Hepatocyte (in vitro differentiated cells): ENCODE data around the gene GRK2. TPM values are rescaled to one million over a fixed set of nuclear protein-coding genes. Genes with fewer than 3 reads are reported as not detected.
A peak's percentile ranks its signal among the peaks of the same experiment; 100 is the strongest.

Experiments
- DNase-seq: peaks from one replicate; pipeline ENCODE4 v3.0.0-alpha.2; 2016; ENCODE audit warnings: low spot score
- H2AFZ ChIP-seq: fragments of 200-600 bp; sonication (generic); 2 replicates; pipeline ENCODE4 v1.6.0; 2016; ENCODE audit warnings: antibody characterized with exemption, mild to moderate bottlenecking
- H3K27ac ChIP-seq: fragments of 200-600 bp; sonication (generic); 2 replicates; pipeline ENCODE4 v1.5.1; 2016; ENCODE audit warnings: mild to moderate bottlenecking
- H3K27me3 ChIP-seq: fragments of 200-600 bp; sonication (generic); 2 replicates; pipeline ENCODE4 v1.6.1; 2016
- H3K36me3 ChIP-seq: fragments of 200-600 bp; sonication (generic); replicated peaks from 2 replicates; pipeline ENCODE4 v1.5.1; 2016; ENCODE audit warnings: low read depth; ENCODE audit not compliant: insufficient read depth
- H3K4me1 ChIP-seq: fragments of 200-600 bp; sonication (generic); 2 replicates; pipeline ENCODE4 v1.5.1; 2016; ENCODE audit warnings: mild to moderate bottlenecking, moderate library complexity; ENCODE audit not compliant: insufficient read depth
- H3K4me2 ChIP-seq: fragments of 200-600 bp; sonication (generic); 2 replicates; pipeline ENCODE4 v1.6.0; 2016
- H3K4me3 ChIP-seq: fragments of 200-600 bp; sonication (generic); 2 replicates; pipeline ENCODE4 v1.5.1; 2016; ENCODE audit warnings: mild to moderate bottlenecking
- H3K79me2 ChIP-seq: fragments of 200-600 bp; sonication (generic); 2 replicates; pipeline ENCODE4 v1.6.0; 2017; ENCODE audit warnings: mild to moderate bottlenecking
- H3K9me2 ChIP-seq: fragments of 200-600 bp; sonication (generic); replicated peaks from 2 replicates; pipeline ENCODE4 v1.6.0; 2017; ENCODE audit warnings: mild to moderate bottlenecking; ENCODE audit not compliant: insufficient read depth
- H3K9me3 ChIP-seq: fragments of 200-600 bp; sonication (generic); 2 replicates; pipeline ENCODE4 v1.5.1; 2016; ENCODE audit warnings: low read depth, mild to moderate bottlenecking
- H4K20me1 ChIP-seq: fragments of 200-600 bp; sonication (generic); 2 replicates; pipeline ENCODE4 v1.6.0; 2016; ENCODE audit warnings: mild to moderate bottlenecking; ENCODE audit not compliant: insufficient read depth, poor library complexity, severe bottlenecking
- EZH2 ChIP-seq: fragments of 200-600 bp; sonication (generic); IDR thresholded peaks from 2 replicates; pipeline ENCODE4 v1.6.1; 2016; ENCODE audit warnings: antibody characterized with exemption, mild to moderate bottlenecking, borderline replicate concordance
- EZH2phosphoT487 ChIP-seq: fragments of 200-600 bp; sonication (generic); IDR thresholded peaks from one replicate; pipeline ENCODE4 v1.6.1; 2018; ENCODE audit warnings: antibody characterized with exemption, mild to moderate bottlenecking, low read depth, moderate library complexity; ENCODE audit not compliant: unreplicated experiment, severe bottlenecking
- WGBS: methylation state at CpG from one replicate; pipeline ENCODE4 v1.1.6; 2016; ENCODE audit warnings: low lambda C conversion rate; ENCODE audit errors: missing lambda C conversion rate; 5-methylcytosine and 5-hydroxymethylcytosine counted together
- polyA plus RNA-seq: library from polyadenylated mRNA; unstranded; fragments of >200 nt; fragmentation: Nextera tagmentation; extraction: Ambion mirVana; gene quantifications from 2 replicates; pipeline ENCODE4 v1.2.1, GENCODE V29; 2016
- total RNA-seq: library from RNA; depleted of rRNA; stranded (reverse); fragments of >200 nt; gene quantifications from 2 replicates; pipeline ENCODE4 v1.2.3, GENCODE V29; 2014
- TF ChIP-seq, protein P1 (sequence below): fragments of 200-600 bp; sonication (generic); IDR thresholded peaks from 2 replicates; pipeline ENCODE4 v1.5.1; 2016; ENCODE audit warnings: antibody characterized with exemption, mild to moderate bottlenecking; ENCODE audit not compliant: poor library complexity

GRK2 gene
- total and polyA plus RNA-seq, 2 experiments from 2014 or later, result 41.4 to 59.6 TPM

DNA sequence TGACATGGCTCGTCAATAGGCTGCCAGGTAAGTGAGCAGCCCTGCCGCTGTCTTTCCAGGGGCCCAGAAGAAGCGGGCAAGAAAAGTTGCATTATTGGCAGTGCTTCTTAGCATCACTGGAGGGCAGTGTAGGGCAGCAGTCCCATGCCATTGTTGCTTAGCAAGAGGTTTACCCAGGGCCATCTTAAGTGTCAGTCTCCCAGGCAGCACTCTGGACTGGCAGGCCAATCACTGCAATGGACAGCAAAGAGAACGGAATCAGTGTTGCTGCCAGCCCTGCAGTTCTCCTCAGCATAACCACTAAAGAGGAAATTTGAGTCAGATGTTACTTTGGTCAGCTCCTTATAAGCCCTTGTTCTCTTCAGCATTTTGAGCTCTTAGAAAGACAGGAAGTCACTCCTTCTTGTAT lies 13.4 kb upstream of the GRK2 start:
- H3K4me3 ChIP-seq, result no peak overlapping the region
- H3K27me3 ChIP-seq, result no peaks in the 10 kb centered on the region
- H3K4me1 ChIP-seq, result no peaks in the 10 kb centered on the region
- no peaks in the 10 kb centered on the region for H3K9me2 ChIP-seq
- 86% methylated on average over 4 of the region's 4 CpGs for WGBS
- peaks cover 3% of the 10 kb centered on the region for H4K20me1 ChIP-seq
- TF ChIP-seq EZH2phosphoT487 (no peak), EZH2 (no peak)
- TF ChIP-seq, protein P1, sequence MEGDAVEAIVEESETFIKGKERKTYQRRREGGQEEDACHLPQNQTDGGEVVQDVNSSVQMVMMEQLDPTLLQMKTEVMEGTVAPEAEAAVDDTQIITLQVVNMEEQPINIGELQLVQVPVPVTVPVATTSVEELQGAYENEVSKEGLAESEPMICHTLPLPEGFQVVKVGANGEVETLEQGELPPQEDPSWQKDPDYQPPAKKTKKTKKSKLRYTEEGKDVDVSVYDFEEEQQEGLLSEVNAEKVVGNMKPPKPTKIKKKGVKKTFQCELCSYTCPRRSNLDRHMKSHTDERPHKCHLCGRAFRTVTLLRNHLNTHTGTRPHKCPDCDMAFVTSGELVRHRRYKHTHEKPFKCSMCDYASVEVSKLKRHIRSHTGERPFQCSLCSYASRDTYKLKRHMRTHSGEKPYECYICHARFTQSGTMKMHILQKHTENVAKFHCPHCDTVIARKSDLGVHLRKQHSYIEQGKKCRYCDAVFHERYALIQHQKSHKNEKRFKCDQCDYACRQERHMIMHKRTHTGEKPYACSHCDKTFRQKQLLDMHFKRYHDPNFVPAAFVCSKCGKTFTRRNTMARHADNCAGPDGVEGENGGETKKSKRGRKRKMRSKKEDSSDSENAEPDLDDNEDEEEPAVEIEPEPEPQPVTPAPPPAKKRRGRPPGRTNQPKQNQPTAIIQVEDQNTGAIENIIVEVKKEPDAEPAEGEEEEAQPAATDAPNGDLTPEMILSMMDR, result no peak
- no peak overlapping the region for H2AFZ ChIP-seq
- peaks cover 3% of the 10 kb centered on the region for H3K79me2 ChIP-seq
- peak overlapping the region; percentile 42 for H3K27ac ChIP-seq
- H3K9me3 ChIP-seq, result no peaks in the 10 kb centered on the region
- no peaks in the 10 kb centered on the region for H3K36me3 ChIP-seq
- no peak for DNase-seq
- H3K4me2 ChIP-seq, result no peak overlapping the region

DNA sequence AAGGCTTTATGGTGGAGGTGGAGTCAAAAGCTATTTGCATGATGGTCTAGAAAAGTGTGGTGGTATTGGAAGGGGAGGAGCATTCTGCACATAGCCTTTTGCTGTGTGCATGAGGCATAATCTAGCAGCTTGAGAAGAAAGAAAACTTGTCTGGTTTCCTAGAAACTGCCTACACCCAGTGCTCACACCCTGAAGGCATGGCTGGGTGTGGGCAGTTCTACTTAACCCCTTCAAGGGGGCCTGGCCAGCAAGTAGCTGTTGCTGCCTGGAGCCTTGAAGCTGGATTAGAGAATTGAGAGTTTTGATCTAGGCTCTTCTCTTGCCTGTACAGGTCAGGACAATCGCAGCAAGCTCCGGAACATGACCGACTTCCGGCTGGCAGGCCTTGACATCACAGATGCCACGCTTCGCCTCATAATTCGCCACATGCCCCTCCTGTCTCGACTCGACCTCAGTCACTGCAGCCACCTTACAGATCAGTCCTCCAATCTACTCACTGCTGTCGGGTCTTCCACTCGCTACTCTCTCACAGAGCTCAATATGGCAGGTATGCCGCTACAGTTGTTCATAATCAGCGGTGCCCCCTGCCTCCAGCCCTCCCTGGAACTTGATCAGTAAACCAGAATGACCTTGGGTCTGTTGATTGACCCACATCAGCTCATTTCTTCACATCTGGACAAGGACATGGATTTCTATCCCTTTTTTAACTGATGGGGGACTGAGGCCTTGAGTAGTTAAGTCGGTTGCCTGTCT lies 12.2 kb upstream of the GRK2 start:
- Histone ChIP-seq H4K20me1 (peaks cover 3% of the 10 kb centered on the region), H3K79me2 (peaks cover 1% of the 10 kb centered on the region), H3K4me2 (no peak overlapping the region), H3K27me3 (no peaks in the 10 kb centered on the region), H3K9me2 (no peaks in the 10 kb centered on the region), H3K9me3 (no peaks in the 10 kb centered on the region), H2AFZ (no peak overlapping the region), H3K36me3 (no peaks in the 10 kb centered on the region), H3K27ac (peak overlapping the region; percentile 34), H3K4me3 (no peak overlapping the region), H3K4me1 (no peaks in the 10 kb centered on the region)
- no peak for DNase-seq
- TF ChIP-seq EZH2 (no peak), EZH2phosphoT487 (no peak)
- TF ChIP-seq, protein P1, result no peak
- 96% methylated on average over 14 of the region's 14 CpGs for WGBS

DNA sequence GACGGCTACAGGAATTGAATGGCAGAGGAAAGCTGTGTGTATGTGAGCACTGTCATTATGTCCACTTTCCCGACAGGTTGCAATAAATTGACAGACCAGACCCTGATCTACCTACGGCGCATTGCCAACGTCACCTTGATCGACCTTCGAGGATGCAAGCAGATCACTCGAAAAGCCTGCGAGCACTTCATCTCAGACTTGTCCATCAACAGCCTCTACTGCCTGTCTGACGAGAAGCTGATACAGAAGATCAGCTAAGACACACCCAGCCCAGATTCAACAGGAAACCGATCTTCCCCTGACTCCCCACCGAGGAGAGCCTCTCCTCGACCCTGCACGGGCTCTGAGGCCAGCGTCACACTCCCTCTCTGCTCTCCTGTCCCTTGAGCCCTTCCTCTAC lies 11.5 kb upstream of the GRK2 start:
- no peaks in the 10 kb centered on the region for H3K9me2 ChIP-seq
- H2AFZ ChIP-seq, result no peak overlapping the region
- DNase-seq, result no peak
- TF ChIP-seq, protein P1, result no peak
- TF ChIP-seq EZH2 (no peak), EZH2phosphoT487 (no peak)
- H3K4me2 ChIP-seq, result no peak overlapping the region
- no peaks in the 10 kb centered on the region for H3K79me2 ChIP-seq
- H3K27me3 ChIP-seq, result no peaks in the 10 kb centered on the region
- no peaks in the 10 kb centered on the region for H3K36me3 ChIP-seq
- no peaks in the 10 kb centered on the region for H3K9me3 ChIP-seq
- H3K27ac ChIP-seq, result no peak overlapping the region
- 95% methylated on average over 15 of the region's 15 CpGs for WGBS
- no peak overlapping the region for H3K4me3 ChIP-seq
- H3K4me1 ChIP-seq, result no peaks in the 10 kb centered on the region
- peaks cover 3% of the 10 kb centered on the region for H4K20me1 ChIP-seq
